ENCODE data around the gene GRID1. TPM values are rescaled to one million over a fixed set of nuclear protein-coding genes. Genes with fewer than 3 reads are reported as not detected.

Gene GRID1
- total RNA-seq, 1 experiment from 2014 or later, result 0.37 TPM

- DNase-seq (ENCODE audit: low spot score) (no peak), ATAC-seq (no peak)
- Mint-ChIP-seq H3K9me3 (no peaks in the 10 kb centered on the region; the same call in 1 of the 2 replicates), H3K27me3 (ENCODE audit: low read depth) (no peaks in the 10 kb centered on the region), H3K27ac (no peak overlapping the region), H3K4me3 (no peak overlapping the region), H3K36me3 (no peaks in the 10 kb centered on the region), H3K4me1 (no peaks in the 10 kb centered on the region)
- POLR2A ChIA-PET, result interaction anchor here (0.6 kb wide), 1 partner anchor 14 kb away, joined by 4 read pairs; no protein-coding TSS in a partner anchor
- CTCF ChIA-PET, result no interaction called here
- TF ChIP-seq NR2C2 (CRISPR knock-in tag; IDR thresholded peaks at IDR 0.05), result no peak
- TF ChIP-seq TEAD4 (CRISPR knock-in tag; IDR thresholded peaks at IDR 0.05), result no peak
- no peak for TF ChIP-seq SOX15 (CRISPR knock-in tag; IDR thresholded peaks at IDR 0.05)
Measured at GRCh38 chr10:85603151-85603940, 763.2 kb downstream of the GRID1 start.

GRCh38 chr10:85602713-85603112 is 763.9 kb downstream of the GRID1 start:
- DNase-seq (ENCODE audit: low spot score) (no peak), ATAC-seq (no peak)
- ChIA-PET CTCF (no interaction called here), POLR2A (no interaction called here)
- H3K27ac Mint-ChIP-seq, result no peak overlapping the region
- H3K36me3 Mint-ChIP-seq, result no peaks in the 10 kb centered on the region
- H3K27me3 Mint-ChIP-seq (ENCODE audit: low read depth), result no peaks in the 10 kb centered on the region
- no peak overlapping the region for H3K4me3 Mint-ChIP-seq
- no peaks in the 10 kb centered on the region; the same call in 1 of the 2 replicates for H3K9me3 Mint-ChIP-seq
- H3K4me1 Mint-ChIP-seq, result no peaks in the 10 kb centered on the region
- TF ChIP-seq CREB1 (CRISPR knock-in tag; IDR thresholded peaks at IDR 0.05) (no peak), SMAD3 (CRISPR knock-in tag; IDR thresholded peaks at IDR 0.05; ENCODE audit: borderline replicate concordance) (no peak), STAT6 (CRISPR knock-in tag; conservative IDR thresholded peaks at IDR 0.05; ENCODE audit: low read depth) (no peak), IRF2 (CRISPR knock-in tag; IDR thresholded peaks at IDR 0.05; ENCODE audit: borderline replicate concordance, low read depth) (no peak), HMGXB4 (CRISPR knock-in tag; IDR thresholded peaks at IDR 0.05) (no peak), NFYB (CRISPR knock-in tag; conservative IDR thresholded peaks at IDR 0.05; ENCODE audit: low read depth) (no peak), ZNF532 (CRISPR knock-in tag; IDR thresholded peaks at IDR 0.05; ENCODE audit: borderline replicate concordance) (no peak), ZNF416 (CRISPR knock-in tag; IDR thresholded peaks at IDR 0.05) (no peak), JUN (CRISPR knock-in tag; IDR thresholded peaks at IDR 0.05) (no peak), ZBTB43 (CRISPR knock-in tag; IDR thresholded peaks at IDR 0.05) (no peak), ZNF138 (CRISPR knock-in tag; conservative IDR thresholded peaks at IDR 0.05) (no peak), MAX (CRISPR knock-in tag; IDR thresholded peaks at IDR 0.05) (no peak), ZNF671 (CRISPR knock-in tag; IDR thresholded peaks at IDR 0.05) (no peak), MLX (CRISPR knock-in tag; IDR thresholded peaks at IDR 0.05) (no peak), ZNF263 (CRISPR knock-in tag; IDR thresholded peaks at IDR 0.05; ENCODE audit: low read depth) (no peak), CTCF (IDR thresholded peaks at IDR 0.05) (no peak), ZMAT4 (CRISPR knock-in tag; IDR thresholded peaks at IDR 0.05) (no peak)

Measured in WTC11 (cell line).